HS-5 (cell line): ENCODE data around the gene COL25A1.

ENCODE experiments used
- DNase-seq: peaks from one replicate; pipeline ENCODE4 v3.0.0-alpha.2; 2012; ENCODE audit warnings: low read depth

The COL25A1 gene

DNA sequence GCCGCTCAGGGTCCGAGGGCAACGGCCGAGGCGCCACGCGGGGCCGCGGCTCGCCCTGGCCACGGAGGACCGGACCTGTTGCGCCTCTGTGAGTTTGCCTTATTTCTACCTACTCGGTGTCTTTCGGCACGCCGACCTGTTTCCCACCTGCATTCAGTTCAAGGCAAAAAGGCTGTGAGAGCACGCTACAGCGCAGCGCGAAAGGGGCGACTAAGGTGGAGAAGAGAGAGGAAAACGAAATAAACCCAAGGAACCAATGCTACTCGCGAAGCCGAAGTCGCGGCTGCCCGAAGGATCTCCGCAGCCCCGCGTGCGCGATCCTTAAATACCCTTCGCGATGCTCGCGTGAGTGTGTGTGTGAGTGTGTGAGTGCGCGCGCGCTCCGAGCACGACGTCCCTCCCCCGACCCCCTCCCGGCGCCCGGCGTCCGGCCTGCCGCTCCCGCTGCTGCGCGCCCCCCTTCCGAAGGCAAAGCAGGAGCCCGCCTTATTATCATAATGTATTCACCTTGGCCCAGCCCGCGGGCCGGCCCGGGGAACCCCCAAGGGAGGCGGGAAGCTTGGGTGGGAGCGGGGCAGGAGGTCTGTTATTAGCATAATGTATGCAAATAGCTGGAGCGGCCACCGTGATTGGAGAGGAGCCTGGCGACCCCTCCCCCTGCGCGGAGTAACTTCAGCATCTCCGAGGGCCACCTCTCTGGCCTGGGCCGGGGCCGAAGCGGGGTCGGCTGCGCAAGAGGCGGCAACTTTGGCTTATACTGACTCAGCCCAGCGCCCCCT lies at the start of gene COL25A1:
TSS of gene COL25A1 (minus strand) at position 298 of the 779 bp plus-strand sequence.
- peak; percentile 11 for DNase-seq

GRCh38 chr4:109350121-109350520 lies 47.7 kb upstream of the COL25A1 start:
- DNase-seq, result no peak

GRCh38 chr4:109334129-109335105 lies 32.0 kb upstream of the COL25A1 start:
- no peak for DNase-seq

GRCh38 chr4:109332926-109333464 lies 30.5 kb upstream of the COL25A1 start:
- no peak for DNase-seq

GRCh38 chr4:109327641-109328040 lies 25.2 kb upstream of the COL25A1 start:
- no peak for DNase-seq

GRCh38 chr4:109325698-109326097 lies 23.2 kb upstream of the COL25A1 start:
- DNase-seq, result no peak

- no peak for DNase-seq
These were observed 20.9 kb upstream of the COL25A1 start for GRCh38 chr4:109323348-109323747.

DNA sequence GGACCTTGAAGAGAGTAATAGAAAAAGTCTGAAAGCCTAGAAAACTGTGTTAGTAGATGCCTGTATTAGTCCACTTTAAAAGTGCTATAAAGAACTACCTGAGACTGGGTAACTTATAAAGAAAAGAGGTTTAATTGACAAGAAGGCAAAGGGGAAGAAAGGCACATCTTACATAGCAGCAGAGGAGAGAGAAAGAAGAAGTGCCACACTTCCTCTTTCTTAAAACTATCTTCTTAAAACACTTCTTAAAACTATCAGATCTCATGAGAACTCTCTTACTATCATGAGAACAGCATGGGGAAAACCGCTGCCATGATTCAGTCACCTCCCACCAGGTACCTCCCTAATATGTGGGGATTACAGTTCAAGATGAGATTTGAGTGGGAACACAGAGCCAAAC lies 18.8 kb upstream of the COL25A1 start:
- no peak for DNase-seq

- DNase-seq, result no peak
These were observed 17.2 kb upstream of the COL25A1 start for GRCh38 chr4:109319684-109320083.

- no peak for DNase-seq
These were observed 16.7 kb upstream of the COL25A1 start for GRCh38 chr4:109319156-109319555.

GRCh38 chr4:109315818-109316217 lies 13.4 kb upstream of the COL25A1 start:
- no peak for DNase-seq

- DNase-seq, result no peak
These were observed 12.9 kb upstream of the COL25A1 start for GRCh38 chr4:109315341-109315740.

DNA sequence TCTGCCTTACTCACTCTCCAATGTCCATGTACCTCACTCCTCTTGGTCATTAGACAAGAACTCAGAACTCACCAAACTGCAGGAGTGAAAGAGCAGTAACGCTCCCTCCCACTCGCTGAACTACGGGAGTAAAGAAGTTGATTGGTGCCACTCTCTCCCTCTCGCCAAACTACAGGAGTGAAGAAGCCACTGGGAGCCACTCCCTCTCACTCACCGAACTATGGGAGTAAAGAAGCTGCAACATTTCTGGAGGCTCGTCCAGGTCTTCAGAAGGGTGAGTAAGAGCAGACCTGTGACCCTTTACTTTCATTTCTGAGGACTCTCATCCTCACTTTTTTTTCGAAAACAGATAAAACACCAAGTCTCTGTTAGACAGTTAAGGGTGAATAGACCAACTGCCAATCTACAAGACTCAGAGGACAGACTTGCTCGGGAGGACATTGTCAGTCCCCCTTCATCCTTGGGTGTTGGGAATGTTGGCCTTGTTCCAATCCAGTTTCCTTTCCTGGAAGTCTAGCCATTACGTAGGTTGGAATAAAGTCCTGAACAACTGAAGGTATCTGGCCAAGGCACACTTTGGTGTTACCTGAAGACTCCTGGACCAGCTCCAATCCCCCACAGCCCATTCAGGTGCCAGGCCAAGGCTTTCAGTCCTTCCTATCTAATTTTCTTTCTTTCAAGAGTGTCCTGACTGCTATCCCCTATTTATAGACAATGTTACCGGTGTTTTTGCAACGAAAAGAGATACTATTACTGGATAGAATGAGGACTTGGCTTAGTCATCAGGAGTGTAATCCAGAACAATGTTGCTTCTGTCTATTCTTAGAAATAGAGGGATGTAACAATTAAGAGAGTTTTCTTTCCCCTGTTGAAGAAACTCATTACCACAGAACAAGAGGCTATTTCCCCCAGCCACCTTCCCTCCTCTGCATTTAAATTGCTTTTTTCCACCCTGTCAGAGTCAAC lies 11.0 kb upstream of the COL25A1 start:
- no peak for DNase-seq

GRCh38 chr4:109303140-109303496 lies 660 bp upstream of the COL25A1 start:
- DNase-seq, result peak; percentile 18

- DNase-seq, result no peak
These were observed 652 bp downstream of the COL25A1 start for GRCh38 chr4:109301651-109302360.

DNA sequence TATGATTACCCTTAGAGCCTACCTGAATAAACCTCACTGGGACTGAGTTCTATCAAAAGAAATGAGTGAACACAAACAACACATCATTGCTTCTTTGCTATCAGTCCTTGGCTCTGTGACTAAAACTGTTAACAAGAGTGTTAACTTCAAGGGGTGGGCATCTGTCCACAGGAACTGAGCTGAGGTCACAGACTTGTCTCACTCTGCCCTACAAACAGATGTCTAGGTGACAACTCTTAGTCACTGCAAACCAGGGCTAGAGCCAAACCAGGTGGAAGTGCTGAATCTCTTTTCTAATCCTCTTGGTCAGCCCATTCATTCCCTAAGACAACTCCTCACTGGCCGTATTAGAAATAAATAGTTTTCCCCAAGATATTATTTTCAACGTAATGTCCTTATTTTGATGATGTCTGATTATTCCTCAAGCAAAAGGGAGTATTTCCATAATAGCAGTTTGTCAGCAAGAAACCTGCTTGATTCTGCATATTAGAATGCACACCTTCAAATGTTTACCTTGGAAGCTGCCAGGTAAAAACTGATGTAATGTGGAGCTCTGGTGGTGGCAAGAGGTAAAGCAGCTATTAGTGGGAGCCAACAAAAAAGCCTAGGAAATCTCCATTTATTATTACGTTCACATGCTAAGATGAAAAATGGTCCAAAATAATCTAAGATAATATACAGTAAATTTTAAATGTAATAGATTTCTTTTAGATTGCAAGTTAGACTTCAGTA lies 4.0 kb downstream of the COL25A1 start:
- no peak for DNase-seq

- DNase-seq, result peak; percentile 20
These were observed 5.9 kb downstream of the COL25A1 start for GRCh38 chr4:109296527-109296926.

DNA sequence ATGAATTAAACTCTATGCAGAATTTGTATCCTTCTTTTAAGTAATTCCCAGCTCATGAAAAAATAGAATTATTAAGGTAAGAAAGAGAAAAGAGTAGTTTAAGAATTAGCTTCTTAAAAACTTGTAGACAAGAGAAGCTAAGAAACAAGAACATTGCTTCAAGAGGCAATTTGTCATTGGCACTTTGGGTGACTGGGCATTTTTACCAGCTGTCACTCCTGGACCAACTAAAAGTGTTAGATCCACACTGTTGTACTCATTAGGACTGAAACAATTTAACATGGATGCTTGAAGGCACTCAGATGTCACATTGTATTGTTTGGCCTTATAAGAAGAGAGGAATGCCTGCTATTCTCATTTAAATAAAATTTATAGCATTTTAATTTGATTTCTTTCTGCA lies 7.4 kb downstream of the COL25A1 start:
- no peak for DNase-seq

DNA sequence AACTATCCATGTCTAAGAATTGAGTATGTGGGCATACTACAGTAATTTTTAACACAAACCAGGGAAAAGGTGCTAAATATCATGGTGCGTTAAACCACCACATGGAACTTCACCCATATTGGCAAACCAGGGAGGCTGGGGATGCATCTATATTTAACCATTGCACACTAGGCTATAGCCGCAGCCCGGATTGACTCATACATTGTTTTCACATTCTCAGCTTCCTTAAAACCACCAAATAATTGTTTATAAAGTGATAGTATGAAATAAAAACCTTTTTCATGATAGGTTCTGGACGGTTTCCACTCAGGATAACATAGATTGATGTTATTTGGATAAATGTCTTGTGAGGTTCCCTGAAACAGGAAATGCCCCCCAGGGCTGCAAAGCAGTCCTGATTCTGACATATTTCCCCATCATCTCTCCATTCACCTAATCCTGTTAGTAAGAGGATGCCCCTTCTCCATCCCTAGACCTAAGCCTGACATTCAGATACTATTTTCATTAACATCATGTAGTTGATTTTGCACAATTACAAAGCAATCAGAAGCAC lies 7.9 kb downstream of the COL25A1 start:
- DNase-seq, result peak; percentile 11

DNA sequence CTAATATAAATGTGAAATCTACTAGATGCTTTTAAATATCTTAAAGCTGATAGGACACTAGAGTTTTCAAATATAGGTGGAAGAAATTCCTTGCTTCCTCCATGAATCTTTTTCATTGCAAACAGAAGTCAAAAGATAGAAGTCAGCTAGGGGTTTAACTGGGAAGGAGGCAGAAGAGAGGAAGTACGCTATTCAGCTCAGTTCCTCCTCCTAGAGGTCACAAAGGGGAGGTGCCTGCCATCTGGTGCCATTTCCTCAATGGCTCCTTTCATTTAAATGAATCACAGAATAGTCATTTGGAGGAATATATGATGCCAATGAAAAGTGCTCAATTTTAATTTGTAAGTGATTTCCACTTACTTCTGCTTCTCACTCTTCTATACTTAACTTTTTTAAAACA lies 8.5 kb downstream of the COL25A1 start:
- DNase-seq, result no peak
